IPS-NIHi11 (cell line): ENCODE results near the gene NCLN.
"Not testable (repeated sequence)": the region's sequence is repeated elsewhere in the genome, so short reads cannot be mapped to it uniquely, and the experiment has no call there.

Experiments used
- DNase-seq: peaks from one replicate; pipeline ENCODE4 v3.0.0; 2012; ENCODE audit warnings: mixed read lengths, low spot score

Gene NCLN

GRCh38 chr19:3185461-3186159, at the start of gene NCLN:
Gene NCLN, plus strand, starts transcription at chr19:3185930. Its CDS starts 101 bp downstream, at chr19:3186031.
- DNase-seq: peak; percentile 95

GRCh38 chr19:3135961-3136683, 49.6 kb upstream of the NCLN start, which contains the start of gene GNA15:
Gene GNA15, plus strand, starts transcription at chr19:3136033. Its CDS starts 418 bp downstream, at chr19:3136451.
- DNase-seq: no peak

- no peak for DNase-seq
Measured at GRCh38 chr19:3136684-3137055, 49.1 kb upstream of the NCLN start.

DNA sequence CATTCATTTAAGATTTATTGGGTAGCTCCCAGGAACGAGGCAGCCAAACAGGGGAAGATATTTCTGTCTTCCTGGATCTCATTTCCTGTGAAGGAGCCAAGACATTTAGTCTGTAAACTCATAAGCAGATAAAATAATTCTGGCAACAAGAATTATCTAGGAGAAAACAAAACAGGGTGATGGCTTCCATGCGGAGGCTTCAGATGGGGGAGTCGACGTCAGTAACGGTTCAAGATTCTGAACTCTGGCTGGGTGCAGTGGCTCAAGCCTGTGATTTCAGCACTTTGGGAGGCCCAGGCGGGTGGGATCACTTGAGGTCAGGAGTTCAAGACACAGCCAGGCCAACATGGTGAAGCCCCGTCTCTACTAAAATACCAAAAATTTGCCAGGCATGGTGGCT, 48.6 kb upstream of the NCLN start:
- DNase-seq: no peak

DNA sequence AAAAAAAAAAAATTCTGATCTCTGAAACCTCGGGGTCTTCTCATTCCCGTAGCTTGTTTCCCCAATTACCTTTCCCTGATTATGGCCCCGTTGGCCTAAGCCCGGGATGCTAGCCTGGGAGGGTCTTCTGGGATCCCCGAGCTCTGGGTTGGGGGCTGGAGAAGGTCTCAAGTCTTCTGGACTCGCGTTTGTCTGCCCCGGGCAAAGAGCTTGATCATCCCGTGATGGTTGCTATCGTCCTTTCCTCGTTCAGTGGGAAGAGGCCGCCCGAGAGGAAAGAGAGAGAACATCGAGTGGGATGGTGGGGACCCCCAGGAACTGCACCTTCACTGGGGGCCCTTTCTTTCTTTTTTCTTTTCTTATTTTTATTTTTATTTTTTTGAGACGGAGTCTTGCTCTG, 47.5 kb upstream of the NCLN start:
- peak; percentile 5 for DNase-seq

GRCh38 chr19:3140667-3141038, 45.1 kb upstream of the NCLN start:
- DNase-seq: no peak

- no peak for DNase-seq
Measured at GRCh38 chr19:3142292-3142670, 43.4 kb upstream of the NCLN start.

DNA sequence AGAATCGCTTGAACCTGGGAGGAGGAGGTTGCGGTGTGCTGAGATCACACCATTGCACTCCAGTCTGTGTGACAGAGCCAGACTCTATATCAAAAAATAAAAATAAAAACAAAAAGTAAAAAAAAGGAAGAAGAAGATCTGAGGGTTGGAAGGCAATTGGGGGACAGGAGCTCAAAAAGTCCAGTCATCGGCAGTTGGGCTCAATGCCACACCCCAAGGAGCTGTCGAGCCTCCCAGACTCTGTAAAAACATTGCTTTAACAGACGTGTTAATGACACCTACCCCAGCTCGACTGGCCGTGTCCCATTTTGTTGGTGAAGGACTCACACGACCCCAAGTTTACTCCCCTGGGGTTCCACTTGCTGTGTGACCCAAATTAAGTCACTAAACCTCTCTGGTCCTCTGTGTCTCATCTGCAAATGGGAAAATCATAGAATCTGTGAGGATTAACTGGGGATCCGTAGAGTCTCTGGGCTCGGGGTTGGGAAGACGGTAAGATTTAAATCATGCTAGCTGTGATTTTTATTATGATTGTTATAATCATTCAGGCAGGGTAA, 42.9 kb upstream of the NCLN start:
- DNase-seq: no peak

- no peak for DNase-seq
Measured at GRCh38 chr19:3145909-3146676, 39.6 kb upstream of the NCLN start.

DNA sequence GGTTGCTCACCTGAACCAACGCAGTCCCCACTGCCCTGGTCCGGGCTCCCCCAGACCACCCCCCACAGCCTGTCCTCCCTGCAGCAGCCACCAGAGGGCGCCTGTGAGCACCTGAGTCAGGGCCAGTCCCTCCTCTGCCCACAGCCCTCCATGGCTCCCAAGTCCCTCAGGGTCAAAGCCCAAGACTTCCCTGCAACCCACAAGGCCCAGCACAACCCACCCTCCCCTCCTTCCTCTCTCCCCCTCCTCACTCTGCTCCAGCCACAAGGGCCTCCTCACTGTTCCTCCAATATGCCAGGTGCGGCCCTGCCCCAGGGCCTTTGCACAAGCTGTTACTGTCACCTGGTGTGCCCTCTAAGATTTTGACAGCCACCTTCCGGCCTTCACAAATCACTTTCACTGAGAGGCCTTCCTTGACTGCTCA, 39.0 kb upstream of the NCLN start:
- DNase-seq: peak; percentile 80

DNA sequence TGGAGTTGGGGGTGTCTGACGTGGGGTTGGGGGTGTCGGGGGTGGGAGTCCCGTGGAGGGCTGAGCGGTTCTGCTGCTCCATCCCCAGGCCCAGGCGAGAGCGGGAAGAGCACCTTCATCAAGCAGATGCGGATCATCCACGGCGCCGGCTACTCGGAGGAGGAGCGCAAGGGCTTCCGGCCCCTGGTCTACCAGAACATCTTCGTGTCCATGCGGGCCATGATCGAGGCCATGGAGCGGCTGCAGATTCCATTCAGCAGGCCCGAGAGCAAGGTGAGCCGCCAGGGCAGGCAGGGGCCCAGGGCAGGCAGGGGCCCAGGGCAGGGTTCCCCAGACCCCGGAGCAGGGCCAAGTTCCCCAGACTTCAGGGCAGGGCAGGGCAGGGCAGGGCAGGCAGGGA, 37.2 kb upstream of the NCLN start:
- no peak for DNase-seq

DNA sequence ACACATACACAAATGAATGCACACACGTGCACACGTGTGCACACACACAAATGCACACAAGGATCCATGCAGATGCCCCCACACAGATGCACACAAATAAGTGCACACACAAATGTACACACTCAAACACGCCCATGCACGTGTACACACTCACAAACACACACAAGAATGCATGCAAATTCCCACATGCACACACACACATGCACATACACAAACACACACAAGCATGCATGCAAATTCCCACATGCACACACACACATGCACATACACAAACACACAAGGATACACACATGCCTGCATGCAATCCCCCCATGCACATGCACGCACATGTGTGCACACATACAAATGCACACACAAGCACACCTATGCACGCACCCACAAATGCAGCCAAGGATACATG, 36.6 kb upstream of the NCLN start:
- no peak for DNase-seq

DNA sequence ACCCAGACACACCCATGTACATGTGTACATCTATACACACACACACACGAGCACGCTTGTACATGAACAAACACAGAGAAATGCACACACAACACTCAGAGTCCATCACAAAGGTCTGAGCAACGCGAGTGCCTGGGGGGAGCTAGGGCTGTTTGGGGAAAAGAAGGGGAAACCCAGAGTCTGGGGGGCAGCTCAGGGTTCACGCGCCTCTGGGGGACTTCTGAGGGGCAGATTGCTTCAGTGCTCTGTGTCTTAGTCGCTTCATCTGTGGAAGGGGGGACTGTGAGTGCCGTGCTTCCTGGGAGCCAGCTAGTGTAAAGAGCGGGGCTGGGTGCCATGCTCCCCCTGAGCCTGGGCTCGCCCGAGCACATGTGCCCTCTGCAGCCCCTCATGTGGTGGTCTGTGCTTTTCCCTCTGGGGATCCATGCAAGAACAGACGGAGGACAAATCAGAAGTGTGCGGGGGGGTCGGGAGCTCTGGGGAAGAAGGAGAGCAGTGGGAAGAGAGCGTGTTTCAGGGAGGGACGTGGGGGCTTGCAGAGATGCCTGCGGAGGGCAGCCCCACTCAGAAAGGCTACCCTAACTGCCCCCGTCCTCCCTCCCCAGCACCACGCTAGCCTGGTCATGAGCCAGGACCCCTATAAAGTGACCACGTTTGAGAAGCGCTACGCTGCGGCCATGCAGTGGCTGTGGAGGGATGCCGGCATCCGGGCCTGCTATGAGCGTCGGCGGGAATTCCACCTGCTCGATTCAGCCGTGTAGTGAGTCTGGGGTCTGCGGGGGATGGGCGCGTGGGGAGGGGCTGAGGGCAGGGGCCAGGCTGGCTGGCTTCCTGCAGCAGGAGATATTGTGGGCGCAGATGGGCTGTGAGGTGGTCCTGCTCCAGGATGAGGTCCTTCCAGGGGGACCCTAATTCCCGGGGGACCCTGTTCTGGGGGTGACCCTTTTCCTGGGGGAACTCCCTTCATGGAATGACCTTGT, 35.9 kb upstream of the NCLN start:
- DNase-seq: no peak

DNA sequence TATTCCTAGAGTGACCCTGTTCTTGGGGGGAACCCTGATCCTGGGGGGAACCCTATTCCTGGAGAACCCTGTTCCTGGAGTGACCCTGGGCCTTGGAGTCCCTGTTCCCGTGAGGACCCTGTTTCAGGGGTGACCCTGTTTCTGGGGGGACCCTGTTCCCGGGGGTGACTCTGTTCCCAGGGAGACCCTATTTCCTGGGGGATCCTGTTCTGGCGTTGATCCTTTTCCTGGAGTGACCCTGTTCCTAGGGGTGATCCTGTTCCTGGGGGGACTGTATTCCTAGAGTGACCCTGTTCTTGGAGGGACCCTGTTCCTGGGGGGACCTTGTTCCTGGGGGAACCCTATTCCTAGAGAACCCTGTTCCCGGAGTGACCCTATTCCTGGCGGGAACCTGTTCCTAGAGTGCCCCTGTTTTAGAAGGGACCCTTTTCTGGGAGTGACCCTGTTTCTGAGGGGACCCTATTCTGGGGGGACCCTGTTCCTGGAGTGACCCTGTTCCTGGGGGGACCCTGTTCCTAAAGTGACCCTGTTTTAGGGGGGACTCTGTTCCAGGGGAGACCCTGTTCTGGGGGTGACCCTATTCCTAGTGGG, 34.9 kb upstream of the NCLN start:
- no peak for DNase-seq

DNA sequence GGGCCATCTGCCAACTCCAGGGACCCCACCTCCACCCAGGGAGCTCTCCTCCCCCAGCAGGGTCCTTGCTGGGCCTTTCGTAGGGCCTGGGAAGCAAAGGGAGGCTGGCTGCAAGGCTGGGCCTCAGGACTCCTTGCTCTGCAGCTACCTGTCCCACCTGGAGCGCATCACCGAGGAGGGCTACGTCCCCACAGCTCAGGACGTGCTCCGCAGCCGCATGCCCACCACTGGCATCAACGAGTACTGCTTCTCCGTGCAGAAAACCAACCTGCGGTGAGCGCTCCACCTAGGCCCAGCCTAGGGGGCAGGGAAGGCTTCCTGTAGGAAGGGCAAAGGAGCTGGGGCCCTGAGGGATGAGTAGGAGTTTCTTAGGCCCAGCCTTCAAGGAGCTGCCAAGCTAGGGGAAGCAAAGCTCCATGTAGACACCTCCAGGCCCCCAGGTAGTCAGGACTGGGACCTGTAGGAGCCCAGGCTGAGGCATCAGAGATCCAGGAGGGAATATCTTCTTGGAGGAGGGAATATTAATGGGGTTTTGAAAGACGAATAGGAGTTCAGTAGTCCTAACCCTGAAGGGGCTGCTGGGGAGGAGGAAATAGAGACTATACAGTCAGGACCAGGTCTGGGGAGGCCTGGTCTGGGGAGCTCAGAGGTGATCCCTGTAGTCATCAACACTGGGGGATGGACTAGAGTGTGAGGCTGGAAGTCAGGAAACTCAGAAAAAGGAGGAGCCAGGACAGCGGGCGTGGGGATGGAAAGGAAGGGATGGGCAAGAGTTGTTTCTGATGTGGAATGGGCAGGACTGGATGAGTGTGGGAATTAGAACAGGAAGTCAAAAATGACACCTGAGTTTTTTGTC, 33.9 kb upstream of the NCLN start:
- no peak for DNase-seq

DNA sequence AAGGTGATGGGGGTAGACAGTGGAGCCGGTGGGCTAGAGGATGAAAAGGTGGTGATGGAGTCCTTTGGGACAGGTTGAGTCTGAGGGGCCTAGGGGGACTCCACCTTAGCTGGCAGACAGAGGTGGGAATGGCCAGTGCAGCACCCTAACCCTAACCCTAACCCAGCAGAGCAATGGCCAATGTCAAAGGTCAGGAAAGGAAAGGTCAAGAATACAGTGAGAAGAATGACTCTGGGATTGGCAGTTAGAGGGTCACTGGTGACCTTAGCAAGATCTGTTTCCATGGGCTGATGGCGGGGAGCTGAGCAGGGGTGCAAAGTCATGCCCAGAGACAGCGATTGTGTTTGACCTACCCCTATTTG, 33.3 kb upstream of the NCLN start:
- DNase-seq: no peak

GRCh38 chr19:3153286-3154230, 32.2 kb upstream of the NCLN start:
- DNase-seq: no peak

GRCh38 chr19:3154447-3154846, 31.3 kb upstream of the NCLN start:
- not testable (repeated sequence) for DNase-seq
